SK-N-SH (cell line): Measurements from ENCODE around the gene IL26.

Source experiments
- EP300 ChIP-seq, 2 experiments: IDR thresholded peaks; 2 replicates each; pipeline versions ENCODE4 v1.4.0 to v1.6.1; 2012; ENCODE audit warnings: borderline replicate concordance in 1 of 2, low read depth in 1 of 2, low read length in 1 of 2
- RAD21 ChIP-seq: IDR thresholded peaks from 2 replicates; pipeline ENCODE4 v1.6.1; 2012; ENCODE audit warnings: mild to moderate bottlenecking, low read length
- TF ChIP-seq, protein P1 (sequence below): fragments of 200-600 bp; sonication (generic); IDR thresholded peaks from 2 replicates; pipeline ENCODE4 v1.6.1; 2017; ENCODE audit warnings: antibody characterized with exemption, mild to moderate bottlenecking, moderate library complexity

DNA sequence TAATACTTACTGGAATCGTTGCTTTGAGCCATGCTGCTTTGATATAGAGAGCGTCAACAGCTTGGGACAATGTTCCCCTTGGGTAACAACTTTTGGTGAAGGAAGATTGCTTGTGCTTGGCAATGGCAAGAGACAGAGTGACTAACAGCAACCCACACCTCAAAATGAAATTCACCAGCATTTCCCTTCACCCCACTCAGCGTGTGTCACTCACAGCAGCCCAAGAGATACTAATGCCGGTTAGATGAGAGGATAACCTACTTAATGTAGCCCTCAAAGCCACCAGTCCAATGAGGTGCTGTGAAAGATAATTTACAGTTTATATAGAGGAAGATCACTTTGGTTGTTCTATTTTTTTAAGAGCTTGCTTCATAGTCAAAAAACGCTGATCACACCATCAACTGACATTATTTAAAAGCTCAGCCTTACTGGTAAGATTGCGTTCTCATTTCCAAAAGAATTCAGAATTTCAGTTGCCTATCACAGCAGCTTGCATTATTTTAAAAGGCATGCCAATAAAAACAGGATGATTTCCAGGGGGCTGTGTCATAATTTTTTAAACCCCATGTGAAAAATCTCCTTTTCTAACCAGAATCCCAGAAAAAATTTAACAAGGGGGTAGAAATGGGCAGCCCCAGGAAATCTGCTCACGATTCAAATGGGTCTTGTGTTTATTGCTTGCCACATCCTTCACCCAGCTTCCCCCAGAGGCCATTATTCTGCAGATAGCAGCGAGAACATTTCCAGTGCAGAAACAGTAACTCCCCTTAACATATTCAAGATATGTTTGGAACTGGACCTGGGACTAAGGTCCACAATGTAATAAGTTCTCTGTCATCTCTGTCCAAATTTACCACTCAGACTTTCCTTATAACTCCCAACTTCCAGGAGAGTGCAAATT lies at the start of gene IL26:
- TF ChIP-seq EP300 (IDR thresholded peaks at IDR 0.05; ENCODE audit: borderline replicate concordance in 1 of 2, low read depth in 1 of 2, low read length in 1 of 2) (no peak), RAD21 (no peak)
- TF ChIP-seq, protein P1, sequence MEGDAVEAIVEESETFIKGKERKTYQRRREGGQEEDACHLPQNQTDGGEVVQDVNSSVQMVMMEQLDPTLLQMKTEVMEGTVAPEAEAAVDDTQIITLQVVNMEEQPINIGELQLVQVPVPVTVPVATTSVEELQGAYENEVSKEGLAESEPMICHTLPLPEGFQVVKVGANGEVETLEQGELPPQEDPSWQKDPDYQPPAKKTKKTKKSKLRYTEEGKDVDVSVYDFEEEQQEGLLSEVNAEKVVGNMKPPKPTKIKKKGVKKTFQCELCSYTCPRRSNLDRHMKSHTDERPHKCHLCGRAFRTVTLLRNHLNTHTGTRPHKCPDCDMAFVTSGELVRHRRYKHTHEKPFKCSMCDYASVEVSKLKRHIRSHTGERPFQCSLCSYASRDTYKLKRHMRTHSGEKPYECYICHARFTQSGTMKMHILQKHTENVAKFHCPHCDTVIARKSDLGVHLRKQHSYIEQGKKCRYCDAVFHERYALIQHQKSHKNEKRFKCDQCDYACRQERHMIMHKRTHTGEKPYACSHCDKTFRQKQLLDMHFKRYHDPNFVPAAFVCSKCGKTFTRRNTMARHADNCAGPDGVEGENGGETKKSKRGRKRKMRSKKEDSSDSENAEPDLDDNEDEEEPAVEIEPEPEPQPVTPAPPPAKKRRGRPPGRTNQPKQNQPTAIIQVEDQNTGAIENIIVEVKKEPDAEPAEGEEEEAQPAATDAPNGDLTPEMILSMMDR = no peak
